OCI-LY1 (cell line): ENCODE data around the gene PSTPIP2.

ENCODE experiments used
- H2AFZ ChIP-seq: fragments of 200-600 bp; sonication (generic), shearing (Covaris generic); 2 replicates; pipeline ENCODE4 v1.6.0; 2014; ENCODE audit warnings: antibody characterized with exemption, mild to moderate bottlenecking, low read length
- H3F3A ChIP-seq: fragments of 200-600 bp; sonication (generic), shearing (Covaris generic); 2 replicates; pipeline ENCODE4 v1.6.0; 2014; ENCODE audit warnings: mild to moderate bottlenecking, antibody characterized with exemption, low read length, moderate library complexity; ENCODE audit not compliant: insufficient read depth
- H3K27ac ChIP-seq: fragments of 200-600 bp; sonication (generic); 2 replicates; pipeline ENCODE4 v1.5.1; 2014; ENCODE audit warnings: low read length, mixed run types, mild to moderate bottlenecking, low read depth; ENCODE audit not compliant: poor library complexity, severe bottlenecking
- H3K27me3 ChIP-seq: fragments of 200-600 bp; sonication (generic); 2 replicates; pipeline ENCODE4 v1.6.0; 2014; ENCODE audit warnings: antibody characterized with exemption, mild to moderate bottlenecking, low read length, moderate library complexity; ENCODE audit not compliant: insufficient read depth
- H3K36me3 ChIP-seq: fragments of 200-600 bp; sonication (generic); 2 replicates; pipeline ENCODE4 v1.6.1; 2014; ENCODE audit warnings: mild to moderate bottlenecking, antibody characterized with exemption, low read length, moderate library complexity, mixed read lengths; ENCODE audit not compliant: insufficient read depth
- H3K4me1 ChIP-seq: fragments of 200-600 bp; sonication (generic); 2 replicates; pipeline ENCODE4 v1.5.1; 2014; ENCODE audit warnings: mild to moderate bottlenecking, low read length, moderate library complexity; ENCODE audit not compliant: insufficient read depth, severe bottlenecking
- H3K4me2 ChIP-seq: fragments of 200-600 bp; sonication (generic), shearing (Covaris generic); 2 replicates; pipeline ENCODE4 v1.6.1; 2014; ENCODE audit warnings: low read length
- H3K4me3 ChIP-seq: fragments of 200-600 bp; sonication (generic); 2 replicates; pipeline ENCODE4 v1.5.1; 2014; ENCODE audit warnings: low read length, low read depth, mild to moderate bottlenecking, mixed read lengths; ENCODE audit not compliant: poor library complexity, severe bottlenecking
- H3K79me2 ChIP-seq: fragments of 200-600 bp; shearing (Covaris generic); 2 replicates; pipeline ENCODE4 v1.6.1; 2016; ENCODE audit warnings: mixed run types, low read length, mixed read lengths; ENCODE audit not compliant: insufficient read depth
- H3K9ac ChIP-seq: fragments of 200-600 bp; sonication (generic), shearing (Covaris generic); 2 replicates; pipeline ENCODE4 v1.6.1; 2014; ENCODE audit warnings: mild to moderate bottlenecking, low read length, mixed read lengths
- H3K9me2 ChIP-seq: fragments of 200-600 bp; sonication (generic), shearing (Covaris generic); 2 replicates; pipeline ENCODE4 v1.6.1; 2014; ENCODE audit warnings: low read depth, mild to moderate bottlenecking, low read length, mixed read lengths
- H3K9me3 ChIP-seq: fragments of 200-600 bp; shearing (Covaris generic); 2 replicates; pipeline ENCODE4 v1.6.1; 2014; ENCODE audit warnings: low read length, mixed read lengths
- H4K20me1 ChIP-seq: fragments of 200-600 bp; sonication (generic), shearing (Covaris generic); 2 replicates; pipeline ENCODE4 v1.6.0; 2016; ENCODE audit warnings: mild to moderate bottlenecking, low read length; ENCODE audit not compliant: insufficient read depth
- EZH2 ChIP-seq: fragments of 200-600 bp; sonication (generic), shearing (Covaris generic); IDR thresholded peaks from 2 replicates; pipeline ENCODE4 v1.8.0; 2017; ENCODE audit warnings: borderline replicate concordance, mixed run types, mild to moderate bottlenecking, antibody characterized with exemption, low read length, moderate library complexity, mixed read lengths
- TF ChIP-seq, protein P1 (sequence below): fragments of 200-600 bp; sonication (generic), shearing (Covaris generic); IDR thresholded peaks from 2 replicates; pipeline ENCODE4 v1.5.1; 2017; ENCODE audit warnings: mild to moderate bottlenecking, antibody characterized with exemption, low read length, moderate library complexity, mixed read lengths

The PSTPIP2 gene

DNA sequence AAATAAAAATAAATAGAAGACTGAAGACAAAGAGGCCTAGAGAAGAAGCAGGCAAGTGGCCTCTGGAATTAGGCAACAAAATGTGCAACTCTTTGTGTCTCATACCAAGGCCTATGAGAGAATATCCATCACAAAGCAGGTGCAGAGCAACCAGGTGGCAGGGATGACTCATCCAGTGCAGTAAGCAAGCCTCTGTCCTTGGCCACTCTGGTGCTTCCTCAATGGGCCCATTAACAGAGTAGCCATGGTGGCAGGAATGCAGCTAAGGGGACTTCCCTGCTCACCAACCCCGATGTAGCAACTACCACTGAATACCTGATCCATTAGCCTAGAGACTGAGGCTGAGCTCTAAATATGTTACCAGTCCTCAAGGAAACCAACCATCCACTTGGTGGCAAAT is 94.0 kb downstream of the PSTPIP2 start:
- H2AFZ ChIP-seq = no peak overlapping the region
- no peaks in the 10 kb centered on the region for H4K20me1 ChIP-seq
- no peak overlapping the region for H3K9ac ChIP-seq
- TF ChIP-seq, protein P1, sequence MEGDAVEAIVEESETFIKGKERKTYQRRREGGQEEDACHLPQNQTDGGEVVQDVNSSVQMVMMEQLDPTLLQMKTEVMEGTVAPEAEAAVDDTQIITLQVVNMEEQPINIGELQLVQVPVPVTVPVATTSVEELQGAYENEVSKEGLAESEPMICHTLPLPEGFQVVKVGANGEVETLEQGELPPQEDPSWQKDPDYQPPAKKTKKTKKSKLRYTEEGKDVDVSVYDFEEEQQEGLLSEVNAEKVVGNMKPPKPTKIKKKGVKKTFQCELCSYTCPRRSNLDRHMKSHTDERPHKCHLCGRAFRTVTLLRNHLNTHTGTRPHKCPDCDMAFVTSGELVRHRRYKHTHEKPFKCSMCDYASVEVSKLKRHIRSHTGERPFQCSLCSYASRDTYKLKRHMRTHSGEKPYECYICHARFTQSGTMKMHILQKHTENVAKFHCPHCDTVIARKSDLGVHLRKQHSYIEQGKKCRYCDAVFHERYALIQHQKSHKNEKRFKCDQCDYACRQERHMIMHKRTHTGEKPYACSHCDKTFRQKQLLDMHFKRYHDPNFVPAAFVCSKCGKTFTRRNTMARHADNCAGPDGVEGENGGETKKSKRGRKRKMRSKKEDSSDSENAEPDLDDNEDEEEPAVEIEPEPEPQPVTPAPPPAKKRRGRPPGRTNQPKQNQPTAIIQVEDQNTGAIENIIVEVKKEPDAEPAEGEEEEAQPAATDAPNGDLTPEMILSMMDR = no peak
- no peak for TF ChIP-seq EZH2
- H3K4me2 ChIP-seq = no peak overlapping the region
- H3F3A ChIP-seq = no peaks in the 10 kb centered on the region
- no peaks in the 10 kb centered on the region for H3K27me3 ChIP-seq
- H3K9me3 ChIP-seq = no peaks in the 10 kb centered on the region
- no peaks in the 10 kb centered on the region for H3K79me2 ChIP-seq
- H3K4me3 ChIP-seq = no peak overlapping the region
- no peaks in the 10 kb centered on the region for H3K4me1 ChIP-seq
- no peak overlapping the region for H3K27ac ChIP-seq
- H3K36me3 ChIP-seq = no peaks in the 10 kb centered on the region
- no peaks in the 10 kb centered on the region for H3K9me2 ChIP-seq

DNA sequence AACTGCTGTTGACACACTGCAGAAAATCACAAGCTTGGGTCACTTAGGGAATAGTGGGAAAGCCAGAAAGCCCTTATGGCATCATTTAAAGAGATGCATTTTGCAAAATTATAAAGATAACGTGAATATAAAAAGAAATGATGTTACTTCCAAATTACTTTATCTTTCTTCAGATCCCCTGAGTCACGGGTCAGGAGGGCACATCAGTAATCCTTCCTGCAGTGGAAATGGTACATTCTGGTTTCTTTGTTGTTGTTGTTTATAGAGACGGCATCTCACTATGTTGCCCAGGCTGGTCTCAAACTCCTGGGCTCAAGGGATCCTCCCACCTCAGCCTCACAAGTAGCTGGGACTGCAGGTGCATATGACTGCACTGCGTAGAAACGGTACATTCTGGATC is 95.1 kb downstream of the PSTPIP2 start:
- H3K4me2 ChIP-seq = no peak overlapping the region

DNA sequence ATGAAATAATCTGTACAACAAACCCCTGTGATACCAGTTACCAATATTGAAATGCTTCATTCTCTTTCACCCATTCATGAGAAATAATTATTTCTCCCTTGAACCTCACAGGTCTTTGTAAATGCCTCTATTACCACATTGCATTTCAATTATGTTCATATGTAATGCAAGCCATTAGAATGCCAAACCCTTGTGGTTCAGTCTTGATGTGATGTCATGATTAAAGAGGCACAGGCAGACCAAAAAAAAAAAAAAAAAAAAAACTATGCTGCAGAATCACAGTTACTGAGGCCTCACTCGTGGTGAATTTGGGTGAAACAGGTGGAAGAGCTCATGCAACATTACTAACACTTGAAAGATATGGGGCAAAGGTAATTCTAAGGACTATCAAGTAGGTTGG is 95.5 kb downstream of the PSTPIP2 start:
- Histone ChIP-seq H4K20me1 (no peaks in the 10 kb centered on the region), H3K9ac (no peak overlapping the region), H3K4me2 (no peak overlapping the region), H2AFZ (no peak overlapping the region), H3F3A (no peaks in the 10 kb centered on the region), H3K9me3 (no peaks in the 10 kb centered on the region), H3K9me2 (no peaks in the 10 kb centered on the region), H3K4me1 (no peaks in the 10 kb centered on the region), H3K27me3 (no peaks in the 10 kb centered on the region), H3K4me3 (no peak overlapping the region), H3K36me3 (no peaks in the 10 kb centered on the region), H3K27ac (no peak overlapping the region), H3K79me2 (no peaks in the 10 kb centered on the region)
- TF ChIP-seq, protein P1 = no peak
- no peak for TF ChIP-seq EZH2

More for the DNA sequence above, 95.1 kb downstream of the PSTPIP2 start:
- no peaks in the 10 kb centered on the region for H3K4me1 ChIP-seq
- no peaks in the 10 kb centered on the region for H3K9me3 ChIP-seq
- no peaks in the 10 kb centered on the region for H3K79me2 ChIP-seq
- H3F3A ChIP-seq = no peaks in the 10 kb centered on the region
- H3K9ac ChIP-seq = no peak overlapping the region
- TF ChIP-seq, protein P1 = no peak
- no peak for TF ChIP-seq EZH2
- no peaks in the 10 kb centered on the region for H3K9me2 ChIP-seq
- no peaks in the 10 kb centered on the region for H4K20me1 ChIP-seq
- no peak overlapping the region for H3K4me3 ChIP-seq
- no peaks in the 10 kb centered on the region for H3K27me3 ChIP-seq
- H2AFZ ChIP-seq = no peak overlapping the region
- H3K27ac ChIP-seq = no peak overlapping the region
- H3K36me3 ChIP-seq = no peaks in the 10 kb centered on the region
